Measurements from ENCODE around the gene ABCB6.

The ABCB6 gene

DNA sequence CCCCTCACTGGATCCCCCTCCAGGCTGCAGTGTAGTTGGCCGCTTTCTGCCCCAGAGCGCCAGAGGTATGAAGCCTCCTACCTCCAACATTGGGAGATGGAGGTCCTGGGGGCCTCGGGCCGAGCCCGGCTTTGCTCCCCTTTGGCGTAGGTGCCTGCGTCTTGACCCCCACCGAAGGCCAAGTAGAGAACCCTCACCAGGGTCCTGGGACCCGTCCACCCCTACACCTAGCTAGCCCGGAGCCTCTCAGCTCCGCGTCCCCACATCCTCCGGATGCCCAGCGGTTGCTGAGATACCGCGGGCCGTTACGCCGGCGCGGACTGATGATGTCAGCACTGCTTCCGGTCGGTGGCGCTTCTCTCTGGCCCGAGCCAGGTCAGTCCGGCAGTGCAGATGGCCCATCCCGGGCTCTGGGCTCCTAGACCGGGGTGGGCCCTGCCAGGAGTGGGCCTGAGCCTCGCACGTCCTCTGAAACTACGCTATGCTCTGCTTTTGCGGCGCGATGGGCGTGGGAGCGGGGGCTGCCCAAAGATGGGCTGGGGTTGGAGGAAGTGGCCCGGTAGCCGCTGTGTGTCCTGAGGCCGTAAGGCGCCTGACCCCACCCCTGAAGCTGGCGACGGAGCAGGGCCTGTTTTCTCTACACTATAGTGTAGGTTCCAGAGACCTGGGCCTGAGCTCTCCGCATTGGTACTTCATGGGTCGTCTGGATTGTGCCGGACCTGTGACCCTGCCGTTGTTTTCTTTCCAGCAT, 26.6 kb upstream of the ABCB6 start, which contains the start of the genes GLB1L and STK16:
TSS of gene GLB1L (minus strand) at position 297 of the 751 bp plus-strand sequence. CDS start 1,871 bp downstream, outside the sequence.
TSS of gene STK16 (plus strand) at position 332 of the 751 bp plus-strand sequence. CDS start 521 bp downstream, outside the sequence.
- DNase-seq: peak; percentile 87

DNA sequence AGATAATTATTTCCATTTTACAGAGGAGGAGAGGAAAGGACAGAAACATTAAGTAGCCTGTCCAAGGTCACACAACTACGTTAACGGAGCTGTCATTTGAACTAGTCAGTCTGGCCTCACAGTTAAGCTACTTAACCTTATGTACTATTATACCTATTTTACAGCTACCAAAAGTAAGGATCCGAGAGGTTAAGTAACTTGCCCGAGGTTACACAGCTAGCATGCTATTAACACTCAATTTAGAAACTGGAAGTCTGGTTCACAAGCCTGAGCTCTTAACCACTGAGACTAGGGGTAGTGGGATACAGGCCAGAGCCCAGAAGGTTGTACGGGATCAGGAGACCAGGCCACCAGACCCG, 26.0 kb upstream of the ABCB6 start:
- DNase-seq: no peak

DNA sequence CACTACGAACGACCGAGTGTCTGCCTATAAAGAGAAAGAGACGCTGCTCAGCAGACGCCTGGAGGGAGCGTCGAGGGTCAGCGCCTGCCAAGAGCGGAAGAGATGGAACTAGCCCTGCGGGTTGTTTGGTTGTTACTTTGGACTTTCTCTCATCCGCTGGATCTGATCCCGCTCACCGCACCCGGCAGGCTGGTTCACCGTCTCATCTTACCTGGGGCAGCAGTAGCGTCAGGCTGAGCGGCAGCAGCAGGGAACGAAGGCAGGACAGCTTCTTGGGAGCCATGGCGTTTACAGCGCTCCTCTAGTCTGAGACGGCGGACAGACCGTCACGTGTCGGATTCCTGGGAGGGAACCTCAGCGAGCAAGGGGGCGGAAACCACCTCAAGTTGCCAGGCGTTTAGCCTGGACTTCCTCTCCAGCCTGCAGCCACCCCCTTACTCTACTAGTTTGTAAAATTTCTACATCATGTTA, 24.6 kb upstream of the ABCB6 start:
- DNase-seq: no peak

DNA sequence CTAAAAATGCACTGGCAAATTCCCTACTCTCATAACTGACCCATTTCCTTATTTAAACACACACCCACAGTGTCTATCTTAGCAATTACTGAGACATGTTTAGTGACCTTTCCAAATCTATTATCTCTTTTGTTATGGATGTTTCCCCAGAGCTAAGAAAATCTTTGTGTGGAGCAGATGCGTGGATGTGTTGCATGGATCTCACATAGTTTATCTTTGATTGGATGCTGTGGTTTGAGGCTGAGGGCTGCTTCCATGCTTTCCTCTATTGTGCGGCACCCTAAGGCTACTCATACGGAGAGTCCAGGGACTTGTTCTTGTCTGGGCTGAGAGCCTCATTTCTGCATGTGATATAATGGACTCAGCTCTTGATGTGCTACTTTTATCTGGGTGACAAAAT, 15.6 kb upstream of the ABCB6 start:
- no peak for DNase-seq

DNA sequence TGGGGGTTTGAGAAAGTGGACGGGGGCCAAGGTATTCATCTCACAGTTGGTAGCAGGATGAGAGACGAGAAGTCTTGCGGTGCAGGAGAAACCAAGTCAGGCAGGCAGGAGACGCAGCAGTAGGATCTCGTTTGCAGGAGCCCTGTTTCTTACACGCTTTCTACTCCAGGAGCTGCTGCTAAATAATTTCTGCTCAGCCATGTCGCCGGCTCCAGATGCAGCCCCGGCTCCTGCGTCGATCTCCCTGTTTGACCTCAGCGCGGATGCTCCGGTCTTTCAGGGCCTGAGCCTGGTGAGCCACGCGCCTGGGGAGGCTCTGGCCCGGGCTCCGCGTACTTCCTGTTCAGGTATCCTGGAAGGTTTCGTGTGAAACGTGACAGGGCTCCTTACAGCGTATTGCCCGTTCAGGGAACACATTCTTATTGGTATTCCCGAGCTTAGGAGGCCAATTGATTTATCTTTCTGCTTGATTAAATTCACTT, 11.3 kb upstream of the ABCB6 start:
- DNase-seq: peak; percentile 6

DNA sequence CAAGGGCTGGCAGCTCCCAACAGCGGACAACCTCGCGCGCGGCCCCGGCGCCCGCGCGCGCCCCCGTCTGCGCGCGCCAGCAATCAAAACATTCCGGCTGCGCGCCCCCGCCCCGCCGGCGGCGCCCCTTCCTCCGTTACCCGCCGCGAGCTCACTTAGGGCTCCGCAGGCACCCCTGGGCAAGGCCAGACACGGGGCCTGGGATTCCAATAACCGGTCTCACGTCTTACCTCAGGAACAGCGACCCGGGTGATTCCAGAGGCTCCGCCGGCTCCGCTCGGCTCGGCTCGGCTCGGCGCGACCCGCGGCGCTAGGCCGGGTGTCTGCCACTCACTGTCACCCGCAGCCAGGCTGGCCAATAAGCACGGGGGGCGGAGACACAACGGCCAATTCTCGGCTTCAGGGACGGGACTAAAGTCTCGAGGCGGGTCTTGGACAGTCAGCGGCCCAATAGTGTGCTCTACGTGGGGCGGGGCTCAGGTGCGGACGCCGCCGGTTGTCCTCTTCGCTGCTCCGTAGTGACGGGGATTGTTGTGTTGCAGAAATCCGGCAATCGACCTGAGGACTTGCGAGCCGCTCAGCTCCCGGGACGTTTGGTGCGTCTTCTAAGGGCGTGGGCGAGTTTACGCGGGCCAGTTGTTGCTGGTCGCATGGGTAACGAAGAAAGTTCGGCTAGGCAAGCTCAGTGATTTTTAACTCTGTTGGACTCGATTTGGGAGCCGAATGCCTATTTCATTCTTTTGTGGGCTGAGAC, 10.7 kb upstream of the ABCB6 start, which contains the start of the genes ANKZF1 and ATG9A:
TSS of gene ANKZF1 (plus strand) at position 502 of the 754 bp plus-strand sequence. CDS start 452 bp downstream, outside the sequence.
TSS of gene ATG9A (minus strand) at position 332 of the 754 bp plus-strand sequence. CDS start 1,612 bp downstream, outside the sequence.
- DNase-seq: peak; percentile 98

DNA sequence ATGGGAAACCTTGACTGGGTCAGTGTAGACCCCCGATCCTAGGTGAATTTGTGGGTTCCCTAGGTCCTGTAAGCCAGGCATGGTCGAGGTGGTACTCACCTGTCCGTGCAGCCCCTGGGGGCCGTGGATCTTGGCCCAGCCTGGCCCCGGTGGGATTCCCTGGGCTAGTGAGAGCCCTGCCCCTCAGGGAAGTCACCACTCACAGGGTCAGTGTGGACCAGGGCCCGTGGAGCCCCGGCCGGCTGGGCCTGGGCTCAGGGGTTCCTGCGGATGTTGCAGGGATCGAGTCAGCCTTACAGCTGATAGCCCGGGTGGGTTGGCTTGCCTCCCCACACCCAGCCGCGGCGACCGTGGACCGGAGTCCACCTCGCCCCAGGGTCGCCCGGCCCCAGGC, 10.2 kb upstream of the ABCB6 start:
- DNase-seq: no peak

DNA sequence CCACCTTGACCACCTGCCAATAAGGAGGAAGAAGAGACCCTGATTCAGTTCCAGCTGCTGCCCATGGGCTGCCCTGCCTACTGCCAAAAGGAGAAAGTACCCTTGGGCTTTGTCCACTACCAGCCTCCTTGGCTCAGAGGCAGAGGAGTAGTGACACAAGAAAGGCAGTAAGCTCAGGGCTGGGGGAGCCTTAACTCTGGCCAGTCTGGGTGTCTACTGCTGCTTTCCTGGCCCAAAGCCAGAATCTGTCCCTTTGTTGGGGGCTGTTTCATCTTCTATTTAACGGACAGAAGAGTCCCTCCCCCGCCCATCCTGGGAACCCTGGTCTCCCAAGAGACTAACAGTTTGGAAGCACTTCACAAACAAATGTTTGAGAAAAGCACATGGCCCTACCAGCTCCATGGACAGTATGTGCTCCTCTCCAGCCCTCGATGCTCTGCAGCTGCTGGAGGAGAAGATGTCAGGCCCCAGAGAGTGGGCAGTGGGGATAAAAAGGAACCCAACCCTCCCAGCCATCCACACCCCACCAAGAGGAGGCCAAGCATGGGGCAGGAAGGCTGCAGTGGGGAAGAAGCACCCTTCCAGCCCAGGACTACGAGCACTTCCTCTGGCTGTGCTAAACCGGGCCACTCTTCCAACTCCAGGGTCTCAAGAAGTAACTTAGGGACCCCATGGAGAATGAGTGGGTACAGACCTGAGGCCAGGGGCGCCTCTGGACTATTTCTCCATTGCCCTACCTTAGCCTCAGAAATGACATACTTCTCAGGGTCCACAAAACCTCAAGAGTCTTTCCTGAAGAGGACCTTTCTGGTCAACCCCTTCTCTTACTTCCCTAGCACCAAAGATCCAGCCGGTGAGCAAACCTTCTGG, 9.5 kb upstream of the ABCB6 start:
- DNase-seq: peak; percentile 2

DNA sequence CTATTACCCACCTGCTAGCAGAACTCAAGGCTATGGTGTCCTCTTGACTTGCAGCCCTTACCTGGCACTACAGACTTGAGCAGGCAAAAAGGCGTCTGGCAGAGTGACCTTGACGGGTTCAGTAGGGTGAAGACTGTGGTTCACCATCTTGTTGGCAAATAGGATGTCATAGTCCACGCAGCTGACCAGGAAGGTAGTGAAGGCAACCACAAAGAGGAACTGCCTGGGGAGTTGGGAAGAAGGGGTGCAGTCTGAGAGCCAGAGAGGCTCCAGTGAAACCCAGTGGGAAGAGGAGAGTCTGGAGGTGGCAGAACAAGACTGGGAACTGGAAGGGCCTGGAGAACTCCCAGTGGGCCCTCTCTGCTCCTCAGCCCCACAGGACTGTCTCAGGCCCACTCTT, 6.6 kb upstream of the ABCB6 start:
- peak; percentile 91 for DNase-seq

DNA sequence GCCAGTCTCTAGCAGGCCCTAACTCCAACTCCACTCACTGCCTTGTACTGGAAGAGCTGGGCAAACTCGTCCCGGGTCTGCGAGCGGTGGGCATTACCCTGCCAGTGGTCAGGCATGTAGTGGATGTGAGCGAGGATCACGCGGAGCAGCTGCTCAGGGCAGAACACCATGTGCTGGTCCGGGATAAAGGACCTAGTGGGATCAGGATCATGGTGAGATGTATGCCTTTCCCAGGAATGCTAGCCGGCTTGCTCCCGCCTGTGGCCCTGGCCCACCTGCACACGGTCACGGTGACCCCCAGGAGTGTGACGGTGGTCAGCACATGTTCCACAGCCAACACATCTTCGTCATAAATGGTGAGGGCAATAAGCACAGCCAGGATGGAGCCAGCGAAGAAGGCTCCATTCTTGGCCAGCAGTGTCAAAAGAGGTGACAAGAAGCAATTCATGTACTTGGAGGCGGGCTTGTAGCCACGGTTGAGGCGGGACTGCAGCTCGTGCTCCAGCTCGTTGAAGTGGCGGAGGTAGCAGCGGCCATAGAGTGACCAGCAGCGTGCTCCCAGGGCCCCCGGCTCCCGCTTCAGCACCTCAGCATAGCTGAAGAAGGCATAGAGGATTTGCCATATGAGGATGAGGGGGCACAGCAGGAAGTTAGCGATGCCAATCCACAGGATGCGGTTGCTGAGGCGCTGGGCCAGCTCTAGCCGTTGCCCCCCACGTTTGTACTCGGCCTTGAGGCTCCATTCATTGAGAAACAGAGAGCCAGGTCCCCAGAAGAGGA, 5.3 kb upstream of the ABCB6 start:
- no peak for DNase-seq

DNA sequence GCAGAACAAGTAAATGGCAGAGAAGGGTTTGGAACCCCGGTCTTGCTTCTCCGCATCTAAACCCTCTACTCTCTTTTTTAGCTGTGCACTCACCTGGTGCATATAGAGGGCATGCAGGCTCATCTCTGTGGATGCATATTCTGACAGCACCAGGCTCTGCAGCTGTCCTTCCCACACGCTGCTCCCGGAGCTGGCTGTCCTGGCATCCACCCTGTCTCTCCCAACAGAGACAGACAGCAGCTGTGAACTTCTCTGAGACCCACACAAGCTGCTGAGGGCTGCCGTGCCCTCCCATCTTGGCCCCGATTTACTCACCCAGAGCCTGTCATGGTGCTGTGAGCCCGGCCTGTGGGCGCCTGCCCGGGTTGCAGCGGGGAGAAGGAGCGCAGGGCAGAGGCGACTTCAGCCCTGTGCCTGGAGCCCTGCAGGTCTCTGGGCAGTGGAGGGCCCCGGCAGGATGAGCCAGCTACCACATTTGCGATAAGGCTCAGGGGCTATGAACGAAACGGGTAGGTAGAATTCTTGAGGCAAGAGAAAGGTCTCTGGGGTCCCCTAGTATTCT, 3.3 kb upstream of the ABCB6 start:
- DNase-seq: no peak

DNA sequence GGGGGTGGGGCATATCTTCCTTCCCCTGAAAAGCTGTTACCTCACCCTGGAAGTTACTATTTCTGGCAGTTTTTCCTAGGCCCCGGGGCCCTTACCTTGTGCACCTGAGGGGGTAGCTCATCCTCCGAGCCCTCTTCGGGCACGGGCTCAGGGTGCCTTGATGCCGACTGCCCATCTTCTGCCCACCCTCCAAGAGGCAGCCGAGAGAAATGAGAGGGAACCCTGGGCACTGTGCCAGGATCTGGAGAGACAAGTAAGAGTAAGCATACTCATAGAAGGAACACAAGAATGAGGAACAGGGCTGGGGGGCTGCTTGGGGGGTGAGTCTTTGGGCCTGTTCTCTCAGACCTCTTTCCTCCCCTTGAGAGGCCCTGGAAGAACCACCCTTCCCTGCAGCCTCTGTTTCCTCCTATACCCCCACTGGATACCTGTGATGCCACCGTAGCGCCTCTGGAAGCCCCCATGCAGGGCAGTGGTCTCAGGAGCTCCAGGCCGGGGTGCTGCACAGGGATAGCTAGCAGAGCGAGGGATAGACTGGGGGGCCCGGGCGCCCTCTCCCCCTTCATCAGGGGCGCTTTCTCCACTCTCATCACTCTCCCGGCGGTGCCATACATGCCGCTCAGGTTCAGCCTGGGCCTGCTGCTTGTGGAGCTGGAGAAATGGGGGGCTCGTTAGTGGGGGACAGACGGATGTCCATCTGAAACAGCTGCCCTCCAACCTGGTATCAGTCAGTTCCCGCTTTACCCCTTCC, 2.1 kb upstream of the ABCB6 start:
- no peak for DNase-seq

DNA sequence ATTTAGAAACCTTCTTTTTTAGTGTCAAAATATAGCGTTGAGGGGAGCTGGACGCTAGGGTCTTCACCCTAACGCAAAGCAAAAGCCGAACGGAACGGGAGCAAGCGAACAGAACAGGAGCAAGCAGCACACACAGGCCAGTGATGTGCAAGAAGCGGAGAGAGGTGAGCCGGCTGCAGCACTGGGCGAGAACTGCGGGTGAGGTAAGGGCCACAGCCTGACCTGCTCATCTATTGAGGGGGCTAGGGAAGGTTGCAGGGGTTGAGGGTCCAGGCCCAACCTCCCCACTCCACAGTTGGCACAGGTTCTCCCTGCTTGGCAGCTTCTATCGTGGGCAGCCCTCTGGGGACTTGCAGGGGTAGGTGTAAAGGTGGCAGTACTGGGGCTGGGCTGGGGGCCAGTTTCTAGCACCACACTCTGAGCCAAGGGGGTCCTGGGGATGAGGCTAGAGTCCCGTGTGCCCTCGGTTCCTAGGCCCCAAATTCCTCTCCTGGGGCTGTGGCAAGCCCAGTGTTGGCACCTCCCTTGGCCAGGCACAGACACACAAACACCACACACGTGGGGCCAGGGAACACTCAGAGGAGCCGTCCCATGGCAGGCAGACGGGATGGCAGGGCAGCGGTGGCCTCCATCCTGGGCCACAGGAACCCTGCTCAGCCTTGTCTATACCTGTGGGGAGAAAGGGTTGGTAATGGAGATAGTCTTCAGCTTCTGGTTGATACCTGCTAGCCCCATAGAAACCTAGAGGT, 1.2 kb upstream of the ABCB6 start:
- DNase-seq: no peak

DNA sequence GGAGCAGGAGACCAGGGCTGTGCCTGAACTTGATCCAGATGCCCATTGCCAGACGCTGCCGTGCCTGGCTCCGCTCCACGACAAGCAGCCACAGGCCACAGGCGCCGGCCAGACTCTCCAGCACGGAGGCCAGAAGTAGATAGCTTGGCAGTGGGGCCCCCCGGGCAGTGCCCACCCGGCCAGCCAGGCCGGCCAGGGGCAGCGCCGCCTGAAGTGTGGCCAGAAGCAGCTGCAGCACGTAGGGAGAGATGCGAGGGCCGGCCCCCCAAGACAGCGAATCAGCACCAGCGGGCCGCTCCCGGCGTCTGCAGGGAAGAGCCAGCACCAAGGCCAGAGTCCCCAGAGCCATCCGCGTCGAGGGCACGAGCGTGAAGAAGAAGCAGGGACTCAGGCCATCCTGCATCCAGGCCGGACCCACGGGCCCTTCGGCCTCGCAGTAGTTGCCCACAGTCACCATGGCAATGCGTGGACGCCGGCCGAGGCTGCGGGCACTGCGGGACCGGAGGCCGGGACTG, 484 bp downstream of the ABCB6 start:
- DNase-seq: no peak

DNA sequence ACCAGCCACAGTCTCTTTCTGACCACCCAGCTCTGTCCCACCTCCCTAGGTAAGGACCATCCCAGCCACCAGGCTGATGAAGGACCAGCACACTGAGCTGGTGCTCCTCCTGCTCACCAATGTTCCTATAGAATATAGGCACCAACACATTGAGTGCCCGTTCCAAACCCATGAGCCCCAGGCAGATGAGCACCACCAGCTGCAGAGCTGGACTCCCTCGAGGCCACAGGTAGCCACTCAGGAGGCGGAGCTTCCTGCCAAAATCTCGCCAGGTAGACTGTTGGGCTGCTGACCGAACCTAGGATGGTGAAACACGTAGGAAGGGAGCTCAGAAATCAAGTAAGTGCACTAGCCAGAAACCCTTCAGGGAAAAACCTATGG, 2.2 kb downstream of the ABCB6 start:
- DNase-seq: no peak

DNA sequence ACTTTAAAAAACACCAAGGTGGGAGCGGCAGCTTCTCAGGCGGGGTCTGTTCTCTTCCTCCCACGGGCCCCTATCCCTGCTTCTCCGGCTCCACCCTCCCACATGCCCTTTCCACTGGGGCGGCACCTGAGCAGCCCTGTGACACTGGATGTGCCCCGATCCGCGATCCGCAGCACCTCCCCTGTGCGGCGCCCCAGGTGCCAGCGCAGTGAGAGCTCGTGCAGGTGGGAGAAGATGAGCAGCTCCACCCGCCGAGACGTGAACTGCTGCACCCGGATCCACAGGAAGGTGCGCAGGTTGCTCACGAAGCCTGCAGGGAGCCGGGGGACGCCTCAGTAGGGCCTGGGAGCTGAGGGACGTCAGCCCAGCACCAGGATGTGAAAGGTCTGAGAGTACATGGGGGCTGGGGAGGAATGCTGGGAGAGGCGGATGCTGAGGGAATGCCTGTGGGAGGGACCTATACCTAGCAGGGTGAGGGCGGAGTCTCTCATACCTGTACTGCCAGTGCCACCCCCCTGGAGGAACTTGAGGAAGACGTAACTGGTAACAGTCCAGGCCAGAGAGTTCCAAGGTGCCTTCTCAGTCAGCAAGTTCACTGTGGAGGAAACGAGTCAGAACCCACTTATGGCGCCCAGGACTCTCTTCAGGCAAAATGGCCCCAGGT, 2.8 kb downstream of the ABCB6 start:
- DNase-seq: no peak

DNA sequence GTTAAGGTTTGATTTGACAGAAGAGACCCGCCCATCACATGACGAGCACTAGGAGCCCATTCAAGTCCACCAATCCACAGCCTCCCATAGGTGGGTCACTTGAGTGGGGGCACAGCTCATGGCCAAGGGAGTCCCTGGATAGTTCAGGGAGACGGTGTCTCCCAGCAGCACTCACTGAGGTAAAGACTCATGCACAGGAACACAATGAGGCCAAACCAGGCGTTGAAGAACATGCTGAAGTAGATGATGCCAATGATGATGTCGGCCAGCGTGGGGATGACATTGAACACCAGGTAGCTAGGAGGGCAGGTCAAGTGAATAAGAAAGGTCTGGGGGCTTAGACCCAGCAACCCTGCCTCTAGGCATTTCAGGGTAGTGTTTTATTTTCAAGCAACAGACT, 4.0 kb downstream of the ABCB6 start:
- no peak for DNase-seq

DNA sequence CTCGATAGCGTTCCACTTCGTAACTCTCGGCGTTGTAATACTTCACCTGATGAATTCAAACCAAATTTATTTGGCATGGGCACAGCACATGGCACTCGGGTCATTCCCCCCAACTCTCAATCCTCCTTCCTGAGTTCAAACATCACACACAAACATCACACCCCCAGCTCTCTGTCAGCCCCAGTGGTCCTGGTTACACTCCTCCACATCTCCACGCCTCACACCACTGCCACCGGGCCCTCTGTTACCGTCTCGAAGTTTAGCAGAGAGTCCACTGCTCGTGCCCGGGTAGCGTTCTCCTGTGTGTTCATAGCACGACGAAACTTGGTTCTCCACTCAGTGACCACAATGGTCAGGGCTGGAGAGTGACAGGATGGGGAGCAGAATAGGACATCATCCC, 4.6 kb downstream of the ABCB6 start:
- no peak for DNase-seq

DNA sequence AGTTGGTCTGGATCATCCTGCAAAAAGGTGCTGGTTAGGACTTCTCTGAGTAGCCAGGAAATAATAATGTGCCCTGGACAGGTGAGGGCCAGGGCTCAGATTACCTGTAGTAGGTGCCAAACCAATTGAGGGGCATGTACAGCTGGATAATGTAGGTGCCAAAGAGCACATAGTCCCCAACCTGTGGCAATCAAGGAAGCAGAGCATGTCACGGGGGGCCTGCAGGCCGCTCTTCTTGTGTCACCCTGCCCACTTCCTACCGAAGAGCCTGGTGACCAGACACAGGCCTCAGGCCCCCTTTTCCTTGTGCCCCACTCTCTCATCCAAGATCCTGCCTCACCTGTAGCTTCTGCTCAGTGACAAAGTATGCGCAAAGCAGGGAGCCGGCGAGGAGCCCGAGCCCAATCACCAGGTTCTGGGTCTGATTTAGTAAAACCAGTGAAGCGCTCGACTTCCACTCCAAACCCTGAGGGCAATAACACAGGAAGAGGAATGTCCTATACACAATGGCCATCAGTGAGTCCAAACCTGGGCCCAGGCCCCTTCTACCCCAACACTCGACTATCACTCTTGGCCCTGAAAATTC, 5.2 kb downstream of the ABCB6 start:
- DNase-seq: no peak

Data from MV-4-11 (cell line).